SK-N-SH (cell line): ENCODE data around the gene SYTL4.

Experiments used
- EZH2phosphoT487 ChIP-seq: fragments of 200-600 bp; sonication (generic); IDR thresholded peaks from 2 replicates; pipeline ENCODE4 v1.6.1; 2017; ENCODE audit warnings: low read depth, mixed run types, mild to moderate bottlenecking, antibody characterized with exemption, moderate library complexity, borderline replicate concordance
- JUND ChIP-seq: IDR thresholded peaks from 2 replicates; pipeline ENCODE4 v1.4.0; 2012
- MXI1 ChIP-seq: IDR thresholded peaks from 2 replicates; pipeline ENCODE4 v1.6.1; 2012; ENCODE audit warnings: mild to moderate bottlenecking, low read depth, low read length, improper control_type of control experiment
- YY1 ChIP-seq: IDR thresholded peaks from 2 replicates; pipeline ENCODE4 v1.4.0; 2012; ENCODE audit warnings: low read depth, mild to moderate bottlenecking
- TF ChIP-seq, protein P1 (sequence below): fragments of 200-600 bp; sonication (generic); IDR thresholded peaks from 2 replicates; pipeline ENCODE4 v1.6.1; 2017; ENCODE audit warnings: antibody characterized with exemption, mild to moderate bottlenecking, moderate library complexity

DNA sequence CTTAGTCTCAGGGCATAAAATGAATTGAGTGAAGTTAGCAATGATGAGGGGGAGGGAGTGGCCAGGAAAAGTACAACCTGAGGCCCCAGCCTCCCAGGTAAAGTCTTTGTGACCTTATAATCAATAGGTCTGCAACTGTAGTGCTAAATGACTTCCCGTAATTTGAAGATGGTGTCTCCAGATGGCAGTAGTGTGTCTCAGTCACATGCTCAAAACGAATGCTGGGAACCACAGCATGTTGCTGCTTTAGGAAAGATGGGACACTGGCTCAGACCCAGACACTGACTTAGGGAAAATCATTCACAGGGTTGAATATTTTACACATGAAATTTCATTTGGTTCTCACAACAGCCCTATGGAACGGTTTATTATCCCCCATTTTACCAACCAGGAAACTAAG is 77.7 kb downstream of the SYTL4 start:
- TF ChIP-seq, protein P1, sequence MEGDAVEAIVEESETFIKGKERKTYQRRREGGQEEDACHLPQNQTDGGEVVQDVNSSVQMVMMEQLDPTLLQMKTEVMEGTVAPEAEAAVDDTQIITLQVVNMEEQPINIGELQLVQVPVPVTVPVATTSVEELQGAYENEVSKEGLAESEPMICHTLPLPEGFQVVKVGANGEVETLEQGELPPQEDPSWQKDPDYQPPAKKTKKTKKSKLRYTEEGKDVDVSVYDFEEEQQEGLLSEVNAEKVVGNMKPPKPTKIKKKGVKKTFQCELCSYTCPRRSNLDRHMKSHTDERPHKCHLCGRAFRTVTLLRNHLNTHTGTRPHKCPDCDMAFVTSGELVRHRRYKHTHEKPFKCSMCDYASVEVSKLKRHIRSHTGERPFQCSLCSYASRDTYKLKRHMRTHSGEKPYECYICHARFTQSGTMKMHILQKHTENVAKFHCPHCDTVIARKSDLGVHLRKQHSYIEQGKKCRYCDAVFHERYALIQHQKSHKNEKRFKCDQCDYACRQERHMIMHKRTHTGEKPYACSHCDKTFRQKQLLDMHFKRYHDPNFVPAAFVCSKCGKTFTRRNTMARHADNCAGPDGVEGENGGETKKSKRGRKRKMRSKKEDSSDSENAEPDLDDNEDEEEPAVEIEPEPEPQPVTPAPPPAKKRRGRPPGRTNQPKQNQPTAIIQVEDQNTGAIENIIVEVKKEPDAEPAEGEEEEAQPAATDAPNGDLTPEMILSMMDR, result peak; percentile 42
- TF ChIP-seq JUND, result no peak
- TF ChIP-seq MXI1, result no peak
- no peak for TF ChIP-seq YY1
- TF ChIP-seq EZH2phosphoT487, result no peak
